Measurements from ENCODE around the gene GPRC5C.

DNA sequence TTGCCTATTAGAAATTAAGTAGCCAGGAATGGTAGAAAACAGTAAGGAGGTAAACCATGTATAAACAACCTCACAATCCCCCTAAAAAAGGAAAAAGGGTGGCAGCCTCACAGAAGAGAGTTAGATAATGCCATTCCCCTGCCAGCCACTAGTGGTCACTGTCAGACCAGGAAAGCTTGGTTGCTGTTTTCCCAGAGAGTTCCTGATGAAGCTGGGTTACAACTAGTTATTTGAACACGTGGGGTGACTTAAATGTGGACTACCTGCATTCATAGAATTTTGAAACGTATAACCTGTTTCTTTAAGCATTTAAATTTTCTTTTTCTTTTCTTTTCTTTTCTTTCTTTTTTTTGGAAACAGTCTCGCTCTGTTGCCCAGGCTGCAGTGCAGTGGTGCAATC, 5.8 kb downstream of the GPRC5C start:
- TF ChIP-seq, protein P1, sequence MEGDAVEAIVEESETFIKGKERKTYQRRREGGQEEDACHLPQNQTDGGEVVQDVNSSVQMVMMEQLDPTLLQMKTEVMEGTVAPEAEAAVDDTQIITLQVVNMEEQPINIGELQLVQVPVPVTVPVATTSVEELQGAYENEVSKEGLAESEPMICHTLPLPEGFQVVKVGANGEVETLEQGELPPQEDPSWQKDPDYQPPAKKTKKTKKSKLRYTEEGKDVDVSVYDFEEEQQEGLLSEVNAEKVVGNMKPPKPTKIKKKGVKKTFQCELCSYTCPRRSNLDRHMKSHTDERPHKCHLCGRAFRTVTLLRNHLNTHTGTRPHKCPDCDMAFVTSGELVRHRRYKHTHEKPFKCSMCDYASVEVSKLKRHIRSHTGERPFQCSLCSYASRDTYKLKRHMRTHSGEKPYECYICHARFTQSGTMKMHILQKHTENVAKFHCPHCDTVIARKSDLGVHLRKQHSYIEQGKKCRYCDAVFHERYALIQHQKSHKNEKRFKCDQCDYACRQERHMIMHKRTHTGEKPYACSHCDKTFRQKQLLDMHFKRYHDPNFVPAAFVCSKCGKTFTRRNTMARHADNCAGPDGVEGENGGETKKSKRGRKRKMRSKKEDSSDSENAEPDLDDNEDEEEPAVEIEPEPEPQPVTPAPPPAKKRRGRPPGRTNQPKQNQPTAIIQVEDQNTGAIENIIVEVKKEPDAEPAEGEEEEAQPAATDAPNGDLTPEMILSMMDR (conservative IDR thresholded peaks at IDR 0.05) = no peak; the same call in 1 of the 2 replicates
- TF ChIP-seq ZFX (IDR thresholded peaks at IDR 0.05) = no peak
